RWPE1 (cell line): Measurements from ENCODE around the gene CCDC91.

Experiments
- CTCF ChIA-PET: fragments of 350-600 bp; sonication (Branson Sonifier 250); formaldehyde crosslinking; extraction: SDS; loops from one replicate; lab custom pipeline; 2021; lab: Yijun Ruan, JAX
- POLR2A ChIA-PET: fragments of 400-600 bp; formaldehyde crosslinking; extraction: SDS; loops from one replicate; lab custom pipeline; 2020; ENCODE audit warnings: antibody characterized with exemption; ENCODE audit not compliant: low non-redundant PET; lab: Yijun Ruan, JAX
- DNase-seq: peaks from one replicate; pipeline ENCODE4 v3.0.0; 2012; ENCODE audit warnings: low spot score
- H3K27ac ChIP-seq: fragments of 450-650 bp; 2 replicates; pipeline ENCODE4 v1.5.1; 2017
- CTCF ChIP-seq: fragments of 450-650 bp; conservative IDR thresholded peaks from 2 replicates; pipeline ENCODE4 v1.5.1; 2017; ENCODE audit warnings: low read depth, mild to moderate bottlenecking

The CCDC91 gene

GRCh38 chr12:28167981-28168485 lies 22.2 kb upstream of the CCDC91 start:
- TF ChIP-seq CTCF: no peak
- DNase-seq: no peak
- CTCF ChIA-PET: no interaction called here
- no peak overlapping the region for H3K27ac ChIP-seq
- POLR2A ChIA-PET: no interaction called here

GRCh38 chr12:28171356-28172060 lies 18.7 kb upstream of the CCDC91 start:
- POLR2A ChIA-PET: no interaction called here
- H3K27ac ChIP-seq: no peak overlapping the region
- no peak for DNase-seq
- CTCF ChIA-PET: interaction anchor here (1.6 kb wide), 1 partner anchor 201 kb away, joined by 6 read pairs; no protein-coding TSS in a partner anchor
- TF ChIP-seq CTCF: no peak

GRCh38 chr12:28172434-28173030 lies 17.7 kb upstream of the CCDC91 start:
- POLR2A ChIA-PET: no interaction called here
- CTCF ChIA-PET: interaction anchor here (0.6 to 1.7 kb wide), 3 partner anchors 120 to 285 kb away, joined by 3 to 11 read pairs (median 4); no protein-coding TSS in a partner anchor
- peak; percentile 71 for DNase-seq
- TF ChIP-seq CTCF: peak; percentile 54
- no peak overlapping the region for H3K27ac ChIP-seq

GRCh38 chr12:28173440-28173839 lies 16.8 kb upstream of the CCDC91 start:
- POLR2A ChIA-PET: interaction anchor here (0.7 kb wide), 1 partner anchor 148 kb away, joined by 3 read pairs; no protein-coding TSS in a partner anchor
- no peak for TF ChIP-seq CTCF
- no peak overlapping the region for H3K27ac ChIP-seq
- CTCF ChIA-PET: interaction anchor here (0.6 to 1.7 kb wide), 2 partner anchors 173 to 203 kb away, joined by 5 to 11 read pairs; no protein-coding TSS in a partner anchor
- no peak for DNase-seq

GRCh38 chr12:28175098-28175589 lies 15.1 kb upstream of the CCDC91 start:
- CTCF ChIA-PET: interaction anchor here (0.7 kb wide), 1 partner anchor 222 kb away, joined by 3 read pairs; no protein-coding TSS in a partner anchor
- DNase-seq: no peak
- H3K27ac ChIP-seq: no peak overlapping the region
- TF ChIP-seq CTCF: no peak
- POLR2A ChIA-PET: no interaction called here

GRCh38 chr12:28176295-28176694 lies 14.0 kb upstream of the CCDC91 start:
- DNase-seq: no peak
- ChIA-PET POLR2A (no interaction called here), CTCF (interaction anchor here (0.6 kb wide), 1 partner anchor 127 kb away, joined by 3 read pairs; no protein-coding TSS in a partner anchor)

More at GRCh38 chr12:28176295-28176694, 14.0 kb upstream of the CCDC91 start:
- no peak overlapping the region for H3K27ac ChIP-seq
- TF ChIP-seq CTCF: no peak
